GM23338 (cell line): ENCODE data around the gene LNX1. TPM values are rescaled to one million over a fixed set of nuclear protein-coding genes. Genes with fewer than 3 reads are reported as not detected.

Source experiments
- ATAC-seq: fragments of 200-7000 bp; cut with Tn5 transposase; 3 replicates; pipeline ENCODE4 v1.9.1; 2020
- DNase-seq: peaks from one replicate; pipeline ENCODE4 v3.0.0-alpha.2; 2015; ENCODE audit warnings: low spot score
- H2AFZ ChIP-seq: fragments of 200-600 bp; sonication (generic); 2 replicates; pipeline ENCODE4 v1.8.0; 2016; ENCODE audit warnings: antibody characterized with exemption, mild to moderate bottlenecking, moderate library complexity
- H3F3A ChIP-seq: fragments of 200-600 bp; sonication (generic); replicated peaks from 2 replicates; pipeline ENCODE4 v1.8.0; 2017; ENCODE audit warnings: antibody characterized with exemption, mixed run types, low read depth
- H3K27ac ChIP-seq: fragments of 200-600 bp; sonication (generic); 2 replicates; pipeline ENCODE4 v1.6.1; 2016; ENCODE audit warnings: low read depth
- H3K27me3 ChIP-seq: fragments of 200-600 bp; sonication (generic); 2 replicates; pipeline ENCODE4 v1.8.0; 2016; ENCODE audit warnings: mild to moderate bottlenecking, mixed run types, moderate library complexity; ENCODE audit not compliant: insufficient read depth
- H3K36me3 ChIP-seq: fragments of 200-600 bp; sonication (generic); 2 replicates; pipeline ENCODE4 v1.8.0; 2016; ENCODE audit warnings: mild to moderate bottlenecking; ENCODE audit not compliant: insufficient read depth
- H3K4me1 ChIP-seq: fragments of 200-600 bp; sonication (generic); 2 replicates; pipeline ENCODE4 v1.8.0; 2016; ENCODE audit warnings: mild to moderate bottlenecking, moderate library complexity; ENCODE audit not compliant: insufficient read depth
- H3K4me2 ChIP-seq: fragments of 200-600 bp; sonication (generic); 2 replicates; pipeline ENCODE4 v1.7.1; 2017; ENCODE audit warnings: mixed run types
- H3K4me3 ChIP-seq: fragments of 200-600 bp; sonication (generic); 2 replicates; pipeline ENCODE4 v1.6.1; 2016; ENCODE audit warnings: mixed run types
- H3K79me2 ChIP-seq: fragments of 200-600 bp; sonication (generic); replicated peaks from 2 replicates; pipeline ENCODE4 v1.8.0; 2017; ENCODE audit warnings: mild to moderate bottlenecking; ENCODE audit not compliant: insufficient read depth
- H3K9me2 ChIP-seq: fragments of 200-600 bp; sonication (generic); 2 replicates; pipeline ENCODE4 v1.8.0; 2017; ENCODE audit not compliant: insufficient read depth
- H4K20me1 ChIP-seq: fragments of 200-600 bp; sonication (generic); replicated peaks from 2 replicates; pipeline ENCODE4 v1.8.0; 2017; ENCODE audit warnings: mild to moderate bottlenecking; ENCODE audit not compliant: insufficient read depth
- H3K27ac Mint-ChIP-seq: 2 replicates; pipeline ENCODE4 v1.8.0; 2020; ENCODE audit warnings: inconsistent platforms, mild to moderate bottlenecking, moderate library complexity, mixed read lengths
- H3K27me3 Mint-ChIP-seq: 3 replicates; pipeline ENCODE4 v1.8.0; 2022; ENCODE audit warnings: low read depth, mild to moderate bottlenecking, moderate library complexity, mixed read lengths, inconsistent platforms; ENCODE audit not compliant: insufficient read depth, poor library complexity
- H3K36me3 Mint-ChIP-seq: 3 replicates; pipeline ENCODE4 v1.8.0; 2021; ENCODE audit warnings: low read depth, mild to moderate bottlenecking, inconsistent platforms, moderate library complexity, mixed read lengths
- H3K4me1 Mint-ChIP-seq: 3 replicates; pipeline ENCODE4 v1.8.0; 2020; ENCODE audit warnings: mild to moderate bottlenecking, inconsistent platforms, mixed read lengths
- H3K4me3 Mint-ChIP-seq: 3 replicates; pipeline ENCODE4 v1.8.0; 2021; ENCODE audit warnings: moderate library complexity, mild to moderate bottlenecking, inconsistent platforms, mixed read lengths
- H3K9me3 Mint-ChIP-seq: 3 replicates; pipeline ENCODE4 v1.8.0; 2020; ENCODE audit warnings: moderate library complexity, mild to moderate bottlenecking, inconsistent platforms, mixed read lengths
- CREB1 ChIP-seq: fragments of 250-450 bp; sonication (Bioruptor Pico); IDR thresholded peaks from 2 replicates; pipeline ENCODE4 v1.5.0; 2020; ENCODE audit warnings: low read depth, mild to moderate bottlenecking, moderate library complexity
- CTCF ChIP-seq, 2 experiments: fragments of 200-600 bp in 1 of 2; sonication (generic) in 1 of 2; conservative IDR thresholded peaks; 2 replicates each; pipeline versions ENCODE4 v1.5.1 to v1.6.1; 2016 to 2017; ENCODE audit warnings: antibody characterized with exemption in 2 of 2, low read depth in 2 of 2, mild to moderate bottlenecking in 2 of 2, moderate library complexity in 1 of 2
- ETS1 ChIP-seq: IDR thresholded peaks from 2 replicates; pipeline ENCODE4 v1.6.1; 2016; ENCODE audit warnings: antibody characterized with exemption
- EZH2 ChIP-seq: fragments of 200-600 bp; sonication (generic); IDR thresholded peaks from one replicate; pipeline ENCODE4 v1.8.0; 2017; ENCODE audit warnings: antibody characterized with exemption, mild to moderate bottlenecking, low read depth; ENCODE audit not compliant: unreplicated experiment
- JUNB ChIP-seq: IDR thresholded peaks from one replicate; pipeline ENCODE4 v1.6.1; 2016; ENCODE audit warnings: antibody characterized with exemption; ENCODE audit not compliant: unreplicated experiment
- NANOG ChIP-seq: IDR thresholded peaks from 2 replicates; pipeline ENCODE4 v1.6.1; 2016; ENCODE audit warnings: antibody characterized with exemption, borderline replicate concordance
- REST ChIP-seq: IDR thresholded peaks from one replicate; pipeline ENCODE4 v1.6.1; 2018; ENCODE audit warnings: antibody characterized with exemption; ENCODE audit not compliant: unreplicated experiment
- STAT1 ChIP-seq: IDR thresholded peaks from one replicate; pipeline ENCODE4 v1.6.1; 2016; ENCODE audit warnings: antibody characterized with exemption; ENCODE audit not compliant: unreplicated experiment
- ZNF331 ChIP-seq: fragments of 250-450 bp; sonication (Bioruptor Pico); IDR thresholded peaks from 2 replicates; pipeline ENCODE4 v1.5.0; 2020; ENCODE audit warnings: low read depth, mild to moderate bottlenecking, moderate library complexity
- polyA plus RNA-seq: library from polyadenylated mRNA; unstranded; fragments of >200 nt; fragmentation: Nextera tagmentation; extraction: Ambion mirVana; gene quantifications from 2 replicates; pipeline ENCODE4 v1.2.1, GENCODE V29; 2016
- total RNA-seq: library from RNA; depleted of rRNA; stranded (reverse); fragments of >200 nt; shearing (Covaris generic); gene quantifications from 2 replicates; pipeline ENCODE4 v1.2.3, GENCODE V29; 2014
- TF ChIP-seq, protein P1 (sequence below): fragments of 250-450 bp; sonication (Bioruptor Pico); IDR thresholded peaks from 2 replicates; pipeline ENCODE4 v1.5.0; 2020; ENCODE audit warnings: mild to moderate bottlenecking, moderate library complexity

Gene LNX1
- total and polyA plus RNA-seq, 2 experiments from 2014 or later, result 5.4 to 6.4 TPM

GRCh38 chr4:53487766-53488165 lies 103.5 kb downstream of the LNX1 start:
- no peak for DNase-seq
- Histone ChIP-seq H3F3A (no peaks in the 10 kb centered on the region), H4K20me1 (no peaks in the 10 kb centered on the region), H3K79me2 (no peaks in the 10 kb centered on the region), H3K4me2 (no peak overlapping the region), H3K9me2 (peaks cover 4% of the 10 kb centered on the region; the same call in 1 of the 2 replicates), H3K4me1 (no peaks in the 10 kb centered on the region), H3K4me3 (no peak overlapping the region), H3K27ac (no peak overlapping the region), H3K27me3 (no peaks in the 10 kb centered on the region), H3K36me3 (no peaks in the 10 kb centered on the region), H2AFZ (no peak overlapping the region)
- TF ChIP-seq REST, result no peak
- H3K4me1 Mint-ChIP-seq, result peaks cover 11% of the 10 kb centered on the region; the same call in 2 of the 3 replicates
- H3K4me3 Mint-ChIP-seq, result no peak overlapping the region
- H3K36me3 Mint-ChIP-seq, result no peaks in the 10 kb centered on the region
- ATAC-seq, result no peak
- peaks cover 5% of the 10 kb centered on the region for H3K27me3 Mint-ChIP-seq
- no peak overlapping the region for H3K27ac Mint-ChIP-seq
- no peaks in the 10 kb centered on the region for H3K9me3 Mint-ChIP-seq

DNA sequence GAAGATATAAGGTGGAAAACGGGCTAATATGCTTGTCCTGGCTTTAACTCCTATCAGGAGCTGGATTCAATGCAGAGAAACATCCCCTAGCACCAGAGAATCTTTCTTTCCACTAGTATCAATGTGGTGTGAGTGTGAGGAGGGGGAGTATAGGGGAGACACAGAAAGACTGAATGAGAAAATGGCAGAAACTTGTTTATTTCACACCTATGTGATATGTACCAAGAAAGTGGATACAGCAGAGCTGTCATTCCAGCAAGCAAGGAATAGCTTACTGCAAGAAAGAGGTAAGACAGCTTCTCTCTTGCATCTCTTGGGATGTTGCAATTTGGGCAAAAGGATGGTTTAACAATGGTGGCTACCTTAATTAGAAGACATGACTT lies 105.6 kb downstream of the LNX1 start:
- no peaks in the 10 kb centered on the region for H3K9me3 Mint-ChIP-seq
- H3K27ac Mint-ChIP-seq, result no peak overlapping the region
- TF ChIP-seq ZNF331 (CRISPR knock-in tag) (no peak), CREB1 (CRISPR knock-in tag) (no peak), STAT1 (no peak), CTCF (conservative IDR thresholded peaks at IDR 0.05; ENCODE audit: low read depth in 2 of 2) (no peak), EZH2 (no peak), ETS1 (no peak), NANOG (no peak), JUNB (no peak)
- TF ChIP-seq, protein P1, sequence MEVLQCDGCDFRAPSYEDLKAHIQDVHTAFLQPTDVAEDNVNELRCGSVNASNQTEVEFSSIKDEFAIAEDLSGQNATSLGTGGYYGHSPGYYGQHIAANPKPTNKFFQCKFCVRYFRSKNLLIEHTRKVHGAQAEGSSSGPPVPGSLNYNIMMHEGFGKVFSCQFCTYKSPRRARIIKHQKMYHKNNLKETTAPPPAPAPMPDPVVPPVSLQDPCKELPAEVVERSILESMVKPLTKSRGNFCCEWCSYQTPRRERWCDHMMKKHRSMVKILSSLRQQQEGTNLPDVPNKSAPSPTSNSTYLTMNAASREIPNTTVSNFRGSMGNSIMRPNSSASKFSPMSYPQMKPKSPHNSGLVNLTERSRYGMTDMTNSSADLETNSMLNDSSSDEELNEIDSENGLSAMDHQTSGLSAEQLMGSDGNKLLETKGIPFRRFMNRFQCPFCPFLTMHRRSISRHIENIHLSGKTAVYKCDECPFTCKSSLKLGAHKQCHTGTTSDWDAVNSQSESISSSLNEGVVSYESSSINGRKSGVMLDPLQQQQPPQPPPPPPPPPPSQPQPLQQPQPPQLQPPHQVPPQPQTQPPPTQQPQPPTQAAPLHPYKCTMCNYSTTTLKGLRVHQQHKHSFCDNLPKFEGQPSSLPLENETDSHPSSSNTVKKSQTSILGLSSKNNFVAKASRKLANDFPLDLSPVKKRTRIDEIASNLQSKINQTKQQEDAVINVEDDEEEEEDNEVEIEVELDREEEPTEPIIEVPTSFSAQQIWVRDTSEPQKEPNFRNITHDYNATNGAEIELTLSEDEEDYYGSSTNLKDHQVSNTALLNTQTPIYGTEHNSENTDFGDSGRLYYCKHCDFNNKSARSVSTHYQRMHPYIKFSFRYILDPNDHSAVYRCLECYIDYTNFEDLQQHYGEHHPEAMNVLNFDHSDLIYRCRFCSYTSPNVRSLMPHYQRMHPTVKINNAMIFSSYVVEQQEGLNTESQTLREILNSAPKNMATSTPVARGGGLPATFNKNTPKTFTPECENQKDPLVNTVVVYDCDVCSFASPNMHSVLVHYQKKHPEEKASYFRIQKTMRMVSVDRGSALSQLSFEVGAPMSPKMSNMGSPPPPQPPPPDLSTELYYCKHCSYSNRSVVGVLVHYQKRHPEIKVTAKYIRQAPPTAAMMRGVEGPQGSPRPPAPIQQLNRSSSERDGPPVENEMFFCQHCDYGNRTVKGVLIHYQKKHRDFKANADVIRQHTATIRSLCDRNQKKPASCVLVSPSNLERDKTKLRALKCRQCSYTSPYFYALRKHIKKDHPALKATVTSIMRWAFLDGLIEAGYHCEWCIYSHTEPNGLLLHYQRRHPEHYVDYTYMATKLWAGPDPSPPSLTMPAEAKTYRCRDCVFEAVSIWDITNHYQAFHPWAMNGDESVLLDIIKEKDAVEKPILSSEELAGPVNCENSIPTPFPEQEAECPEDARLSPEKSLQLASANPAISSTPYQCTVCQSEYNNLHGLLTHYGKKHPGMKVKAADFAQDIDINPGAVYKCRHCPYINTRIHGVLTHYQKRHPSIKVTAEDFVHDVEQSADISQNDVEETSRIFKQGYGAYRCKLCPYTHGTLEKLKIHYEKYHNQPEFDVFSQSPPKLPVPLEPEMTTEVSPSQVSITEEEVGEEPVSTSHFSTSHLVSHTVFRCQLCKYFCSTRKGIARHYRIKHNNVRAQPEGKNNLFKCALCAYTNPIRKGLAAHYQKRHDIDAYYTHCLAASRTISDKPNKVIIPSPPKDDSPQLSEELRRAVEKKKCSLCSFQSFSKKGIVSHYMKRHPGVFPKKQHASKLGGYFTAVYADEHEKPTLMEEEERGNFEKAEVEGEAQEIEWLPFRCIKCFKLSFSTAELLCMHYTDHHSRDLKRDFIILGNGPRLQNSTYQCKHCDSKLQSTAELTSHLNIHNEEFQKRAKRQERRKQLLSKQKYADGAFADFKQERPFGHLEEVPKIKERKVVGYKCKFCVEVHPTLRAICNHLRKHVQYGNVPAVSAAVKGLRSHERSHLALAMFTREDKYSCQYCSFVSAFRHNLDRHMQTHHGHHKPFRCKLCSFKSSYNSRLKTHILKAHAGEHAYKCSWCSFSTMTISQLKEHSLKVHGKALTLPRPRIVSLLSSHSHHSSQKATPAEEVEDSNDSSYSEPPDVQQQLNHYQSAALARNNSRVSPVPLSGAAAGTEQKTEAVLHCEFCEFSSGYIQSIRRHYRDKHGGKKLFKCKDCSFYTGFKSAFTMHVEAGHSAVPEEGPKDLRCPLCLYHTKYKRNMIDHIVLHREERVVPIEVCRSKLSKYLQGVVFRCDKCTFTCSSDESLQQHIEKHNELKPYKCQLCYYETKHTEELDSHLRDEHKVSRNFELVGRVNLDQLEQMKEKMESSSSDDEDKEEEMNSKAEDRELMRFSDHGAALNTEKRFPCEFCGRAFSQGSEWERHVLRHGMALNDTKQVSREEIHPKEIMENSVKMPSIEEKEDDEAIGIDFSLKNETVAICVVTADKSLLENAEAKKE (CRISPR knock-in tag), result no peak

More for the DNA sequence above, 105.6 kb downstream of the LNX1 start:
- Histone ChIP-seq H3K27ac (no peak overlapping the region), H3F3A (no peaks in the 10 kb centered on the region), H3K4me2 (no peak overlapping the region), H3K4me3 (no peak overlapping the region), H3K79me2 (no peaks in the 10 kb centered on the region), H3K9me2 (peaks cover 9% of the 10 kb centered on the region; the same call in 1 of the 2 replicates), H3K36me3 (no peaks in the 10 kb centered on the region), H3K4me1 (peaks cover 4% of the 10 kb centered on the region; the same call in 1 of the 2 replicates), H3K27me3 (no peaks in the 10 kb centered on the region), H4K20me1 (no peaks in the 10 kb centered on the region), H2AFZ (no peak overlapping the region)
- no peak for ATAC-seq
- Mint-ChIP-seq H3K36me3 (no peaks in the 10 kb centered on the region), H3K27me3 (no peaks in the 10 kb centered on the region), H3K4me1 (peaks cover 10% of the 10 kb centered on the region), H3K4me3 (no peak overlapping the region)
- no peak for DNase-seq
